Caco-2 (cell line): ENCODE measurements around the gene FER. TPM values are rescaled to one million over a fixed set of nuclear protein-coding genes. Genes with fewer than 3 reads are reported as not detected.
A peak's percentile ranks its signal among the peaks of the same experiment; 100 is the strongest.

Experiments used
- BruUV-seq: library from RNA; stranded (reverse); fragments of 400-500 nt; replicated peaks from 2 replicates; lab custom pipeline; 2021; lab: Mats Ljungman, UMichigan
- CTCF ChIA-PET: fragments of 300-600 bp; sonication (Branson Sonifier 250); formaldehyde crosslinking; loops from one replicate; lab custom pipeline; 2022; ENCODE audit warnings: antibody characterized with exemption; lab: Charles Lee
- POLR2A ChIA-PET: fragments of 300-600 bp; sonication (Branson Sonifier 250); formaldehyde crosslinking; loops from one replicate; lab custom pipeline; 2022; ENCODE audit warnings: antibody characterized with exemption; lab: Charles Lee
- DNase-seq, 2 experiments: peaks; one replicate each; pipeline versions ENCODE4 v3.0.0 to v3.0.0-alpha.2; 2020 to 2022
- H3K27me3 ChIP-seq: replicated peaks from 2 replicates; pipeline ENCODE4 v1.6.0; 2011; ENCODE audit warnings: low read length; ENCODE audit not compliant: control insufficient read depth, insufficient read depth
- H3K36me3 ChIP-seq: 2 replicates; pipeline ENCODE4 v1.5.1; 2011; ENCODE audit warnings: low read length; ENCODE audit not compliant: control insufficient read depth, insufficient read depth
- H3K4me1 ChIP-seq: fragments of 250-450 bp; sonication (Bioruptor Pico); 2 replicates; pipeline ENCODE4 v1.5.1; 2020; ENCODE audit warnings: mild to moderate bottlenecking
- H3K4me3 ChIP-seq: 2 replicates; pipeline ENCODE4 v1.5.1; 2011; ENCODE audit warnings: low read depth, mild to moderate bottlenecking, control low read depth, low read length
- H3K9me3 ChIP-seq: fragments of 250-450 bp; sonication (Bioruptor Pico); 2 replicates; pipeline ENCODE4 v1.5.1; 2020; ENCODE audit warnings: mild to moderate bottlenecking, moderate library complexity
- H3K27ac Mint-ChIP-seq: one replicate; pipeline ENCODE4 v1.8.0; 2022; ENCODE audit warnings: mixed read lengths; ENCODE audit not compliant: unreplicated experiment
- H3K27me3 Mint-ChIP-seq: one replicate; pipeline ENCODE4 v1.8.0; 2022; ENCODE audit warnings: mixed read lengths; ENCODE audit not compliant: insufficient read depth, unreplicated experiment
- H3K36me3 Mint-ChIP-seq: one replicate; pipeline ENCODE4 v1.8.0; 2022; ENCODE audit warnings: mild to moderate bottlenecking, mixed read lengths; ENCODE audit not compliant: insufficient read depth, unreplicated experiment
- H3K4me1 Mint-ChIP-seq: one replicate; pipeline ENCODE4 v1.8.0; 2022; ENCODE audit warnings: low read depth, mixed read lengths; ENCODE audit not compliant: unreplicated experiment
- H3K4me3 Mint-ChIP-seq: one replicate; pipeline ENCODE4 v1.8.0; 2022; ENCODE audit warnings: mild to moderate bottlenecking, moderate library complexity, mixed read lengths; ENCODE audit not compliant: unreplicated experiment
- H3K9me3 Mint-ChIP-seq: one replicate; pipeline ENCODE4 v1.8.0; 2022; ENCODE audit warnings: mixed read lengths; ENCODE audit not compliant: unreplicated experiment
- intact Hi-C: fragments of 100-400 bp; cut with micrococcal nuclease; formaldehyde crosslinking; loops from one replicate; pipeline ENCODE4 v1.10.0; 2022; ENCODE audit not compliant: unreplicated experiment
- total RNA-seq: library from RNA; stranded (reverse); gene quantifications from 2 replicates; pipeline ENCODE4 v1.2.3, GENCODE V29; 2022
- TF ChIP-seq, protein P1 (sequence below), 2 experiments: fragments of 200-600 bp in 1 of 2; IDR thresholded peaks; 1 replicate in 1 of 2; 2 replicates in 1 of 2; pipeline versions ENCODE4 v1.5.1 to v1.8.0; 2011 to 2022; ENCODE audit warnings: antibody characterized with exemption in 1 of 2, control low read depth in 1 of 2, inconsistent platforms in 1 of 2, low read depth in 1 of 2, low read length in 1 of 2, mild to moderate bottlenecking in 1 of 2, moderate library complexity in 1 of 2; ENCODE audit not compliant: insufficient read depth in 1 of 2, severe bottlenecking in 1 of 2, unreplicated experiment in 1 of 2

Gene FER
- total RNA-seq, 1 experiment from 2014 or later = 43.1 TPM

DNA sequence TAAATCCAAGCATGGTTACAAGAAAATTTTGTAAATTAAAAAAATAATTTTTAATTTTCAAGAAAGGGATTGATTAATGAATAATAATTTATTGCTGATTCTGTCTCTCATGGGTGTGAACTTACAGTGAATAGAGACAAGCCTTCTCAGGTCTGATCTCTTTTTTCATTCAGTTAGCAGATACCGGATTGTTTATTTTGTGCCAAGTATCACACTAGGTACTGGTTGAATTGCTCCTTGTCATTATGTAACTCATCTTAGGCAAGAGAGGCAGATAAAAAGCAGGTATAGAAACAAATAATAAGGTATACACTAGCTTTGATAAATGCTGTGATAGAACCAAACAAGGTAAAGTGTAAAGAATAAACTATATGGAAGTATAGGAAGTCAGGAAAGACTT, 378.8 kb downstream of the FER start:
- no peak overlapping the region for H3K4me3 Mint-ChIP-seq
- no peaks in the 10 kb centered on the region for H3K27me3 ChIP-seq
- intact Hi-C loops = no loop called here
- no peaks in the 10 kb centered on the region for H3K27me3 Mint-ChIP-seq
- H3K4me1 Mint-ChIP-seq = peaks cover 7% of the 10 kb centered on the region
- no peak overlapping the region for H3K4me3 ChIP-seq
- no peak for DNase-seq
- no peaks in the 10 kb centered on the region for H3K4me1 ChIP-seq
- BruUV-seq = no TSS peak
- ChIA-PET POLR2A (no interaction called here), CTCF (no interaction called here)
- H3K27ac Mint-ChIP-seq = no peak overlapping the region
- no peaks in the 10 kb centered on the region for H3K36me3 ChIP-seq
- H3K9me3 ChIP-seq = no peaks in the 10 kb centered on the region
- TF ChIP-seq, protein P1, sequence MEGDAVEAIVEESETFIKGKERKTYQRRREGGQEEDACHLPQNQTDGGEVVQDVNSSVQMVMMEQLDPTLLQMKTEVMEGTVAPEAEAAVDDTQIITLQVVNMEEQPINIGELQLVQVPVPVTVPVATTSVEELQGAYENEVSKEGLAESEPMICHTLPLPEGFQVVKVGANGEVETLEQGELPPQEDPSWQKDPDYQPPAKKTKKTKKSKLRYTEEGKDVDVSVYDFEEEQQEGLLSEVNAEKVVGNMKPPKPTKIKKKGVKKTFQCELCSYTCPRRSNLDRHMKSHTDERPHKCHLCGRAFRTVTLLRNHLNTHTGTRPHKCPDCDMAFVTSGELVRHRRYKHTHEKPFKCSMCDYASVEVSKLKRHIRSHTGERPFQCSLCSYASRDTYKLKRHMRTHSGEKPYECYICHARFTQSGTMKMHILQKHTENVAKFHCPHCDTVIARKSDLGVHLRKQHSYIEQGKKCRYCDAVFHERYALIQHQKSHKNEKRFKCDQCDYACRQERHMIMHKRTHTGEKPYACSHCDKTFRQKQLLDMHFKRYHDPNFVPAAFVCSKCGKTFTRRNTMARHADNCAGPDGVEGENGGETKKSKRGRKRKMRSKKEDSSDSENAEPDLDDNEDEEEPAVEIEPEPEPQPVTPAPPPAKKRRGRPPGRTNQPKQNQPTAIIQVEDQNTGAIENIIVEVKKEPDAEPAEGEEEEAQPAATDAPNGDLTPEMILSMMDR (IDR thresholded peaks at IDR 0.05; ENCODE audit: insufficient read depth in 1 of 2, low read depth in 1 of 2, low read length in 1 of 2, severe bottlenecking in 1 of 2, unreplicated experiment in 1 of 2) = no peak
- H3K36me3 Mint-ChIP-seq = no peaks in the 10 kb centered on the region
- H3K9me3 Mint-ChIP-seq = peaks cover 13% of the 10 kb centered on the region

DNA sequence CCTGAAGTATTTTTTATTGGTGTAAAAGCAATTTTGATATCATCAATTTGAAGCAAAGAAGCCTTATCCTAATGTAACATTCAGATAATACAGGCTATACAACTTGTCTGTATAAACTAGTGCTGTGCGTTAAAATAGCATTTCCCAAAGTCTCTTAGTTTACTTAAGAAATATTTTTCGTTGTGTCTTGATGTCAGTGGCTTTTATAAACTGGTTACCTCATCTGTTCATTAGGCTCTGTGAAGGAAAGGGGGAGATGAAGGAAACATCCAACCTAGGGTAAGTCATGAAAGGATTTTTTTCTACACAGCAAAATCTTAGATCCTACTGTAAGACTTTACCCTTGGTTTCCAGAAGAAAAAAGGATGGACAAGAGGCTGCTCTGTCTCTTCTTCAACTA, 389.2 kb downstream of the FER start:
- Mint-ChIP-seq H3K27me3 (no peaks in the 10 kb centered on the region), H3K27ac (no peak overlapping the region), H3K36me3 (peaks cover 11% of the 10 kb centered on the region), H3K4me1 (peaks cover 10% of the 10 kb centered on the region), H3K4me3 (no peak overlapping the region), H3K9me3 (no peaks in the 10 kb centered on the region)
- DNase-seq = no peak
- Histone ChIP-seq H3K4me1 (no peaks in the 10 kb centered on the region), H3K9me3 (no peaks in the 10 kb centered on the region), H3K27me3 (no peaks in the 10 kb centered on the region), H3K36me3 (no peaks in the 10 kb centered on the region), H3K4me3 (no peak overlapping the region)
- TF ChIP-seq, protein P1 (IDR thresholded peaks at IDR 0.05; ENCODE audit: insufficient read depth in 1 of 2, low read depth in 1 of 2, low read length in 1 of 2, severe bottlenecking in 1 of 2, unreplicated experiment in 1 of 2) = no peak
- intact Hi-C loops = no loop called here
- CTCF ChIA-PET = no interaction called here
- no TSS peak for BruUV-seq
- POLR2A ChIA-PET = no interaction called here

DNA sequence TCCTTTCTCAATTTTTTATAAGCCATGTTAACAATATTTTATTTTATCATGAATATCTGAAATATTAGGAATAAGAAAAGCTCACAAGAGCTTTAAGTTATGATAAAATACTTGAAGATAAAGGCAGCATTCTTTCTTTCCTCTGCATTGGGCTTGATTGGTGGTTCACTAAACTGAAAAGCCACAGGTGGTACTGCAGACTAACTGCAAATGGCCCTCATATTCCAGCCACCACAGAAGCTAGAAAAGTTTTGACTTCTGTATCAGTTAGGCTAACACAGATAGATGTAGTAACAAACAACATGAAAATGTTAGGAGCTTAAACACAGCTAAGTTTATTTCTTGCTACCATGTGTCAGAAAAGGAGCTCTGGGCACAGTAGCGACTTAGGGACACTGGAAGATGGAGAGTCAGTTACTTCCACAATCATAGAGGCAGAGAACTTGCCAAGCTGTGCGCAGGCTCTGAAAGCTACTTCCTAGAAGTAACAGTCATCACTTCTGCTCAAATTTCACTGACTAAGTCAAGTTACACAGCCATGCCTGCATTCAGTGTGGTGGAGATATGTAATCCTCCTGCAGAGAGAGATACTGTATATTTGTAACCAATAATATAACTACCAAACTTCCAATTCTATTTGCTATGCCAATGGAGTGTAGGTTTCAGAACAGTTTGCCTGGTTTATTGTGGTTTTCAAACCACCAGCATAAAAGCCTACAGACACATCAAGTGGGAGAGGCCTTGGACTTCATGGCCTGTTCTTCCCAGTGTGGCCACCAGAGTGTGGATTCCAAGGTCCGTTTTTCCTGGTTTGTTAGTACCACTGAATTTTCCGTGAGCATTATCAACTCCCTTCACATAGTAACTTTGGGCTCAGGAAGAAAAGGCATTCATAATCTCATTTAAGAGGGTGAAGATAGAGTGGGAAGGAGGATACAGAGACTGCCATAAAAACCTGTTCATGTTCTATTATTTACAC, 393.8 kb downstream of the FER start:
- ChIA-PET POLR2A (no interaction called here), CTCF (no interaction called here)
- Histone ChIP-seq H3K4me1 (no peaks in the 10 kb centered on the region), H3K36me3 (no peaks in the 10 kb centered on the region), H3K27me3 (no peaks in the 10 kb centered on the region), H3K9me3 (no peaks in the 10 kb centered on the region), H3K4me3 (no peak overlapping the region)
- intact Hi-C loops = no loop called here
- no TSS peak for BruUV-seq
- Mint-ChIP-seq H3K4me1 (no peaks in the 10 kb centered on the region), H3K36me3 (peaks cover 2% of the 10 kb centered on the region), H3K27me3 (no peaks in the 10 kb centered on the region), H3K4me3 (no peak overlapping the region), H3K27ac (no peak overlapping the region), H3K9me3 (no peaks in the 10 kb centered on the region)
- peak in 1 of 2 experiments; percentile 4 for DNase-seq
- TF ChIP-seq, protein P1 (IDR thresholded peaks at IDR 0.05; ENCODE audit: insufficient read depth in 1 of 2, low read depth in 1 of 2, low read length in 1 of 2, severe bottlenecking in 1 of 2, unreplicated experiment in 1 of 2) = peak in 1 of 2 experiments; percentile 17
